Natural killer cell treated with Interleukin-12 subunit alpha and Interleukin-12 subunit beta and Interleukin-15 and Interleukin-18, amount 100 ng/mL, for 72 hours (primary cell): ENCODE results near the gene SCRT2. TPM values are rescaled to one million over a fixed set of nuclear protein-coding genes. Genes with fewer than 3 reads are reported as not detected.

Experiments used
- ATAC-seq, 2 donors: fragments of 150-1000 bp; cut with Tn5 transposase in 1 of 2; sonication (Bioruptor Pico), chemical (Tn5 transposase) in 1 of 2; 2 replicates each; pipeline ENCODE4 v1.10.0; 2021
- DNase-seq: peaks from one replicate; pipeline ENCODE4 v3.0.0; 2022; ENCODE audit warnings: low spot score
- H3K27ac Mint-ChIP-seq, 2 donors: 1 replicate in 1 of 2; 2 replicates in 1 of 2; pipeline ENCODE4 v1.8.0; 2022; ENCODE audit warnings: mixed read lengths in 2 of 2, mild to moderate bottlenecking in 1 of 2, moderate library complexity in 1 of 2
- H3K27me3 Mint-ChIP-seq, 2 donors: 1 replicate in 1 of 2; 2 replicates in 1 of 2; pipeline ENCODE4 v1.8.0; 2022; ENCODE audit warnings: mixed read lengths in 2 of 2
- H3K36me3 Mint-ChIP-seq: one replicate; pipeline ENCODE4 v1.8.0; 2022; ENCODE audit warnings: mixed read lengths
- H3K4me1 Mint-ChIP-seq, 2 donors: 1 replicate in 1 of 2; 2 replicates in 1 of 2; pipeline ENCODE4 v1.8.0; 2022; ENCODE audit warnings: low read depth in 2 of 2, mixed read lengths in 2 of 2, mild to moderate bottlenecking in 1 of 2
- H3K4me3 Mint-ChIP-seq: one replicate; pipeline ENCODE4 v1.8.0; 2022; ENCODE audit warnings: mixed read lengths
- H3K9me3 Mint-ChIP-seq: 2 replicates; pipeline ENCODE4 v1.8.0; 2022; ENCODE audit warnings: mixed read lengths
- total RNA-seq, 2 donors: library from RNA; stranded (reverse); gene quantifications; one replicate each; pipeline ENCODE4 v1.2.3, GENCODE V29; 2022

Gene SCRT2
- total RNA-seq, 2 donors from 2014 or later, result not detected

DNA sequence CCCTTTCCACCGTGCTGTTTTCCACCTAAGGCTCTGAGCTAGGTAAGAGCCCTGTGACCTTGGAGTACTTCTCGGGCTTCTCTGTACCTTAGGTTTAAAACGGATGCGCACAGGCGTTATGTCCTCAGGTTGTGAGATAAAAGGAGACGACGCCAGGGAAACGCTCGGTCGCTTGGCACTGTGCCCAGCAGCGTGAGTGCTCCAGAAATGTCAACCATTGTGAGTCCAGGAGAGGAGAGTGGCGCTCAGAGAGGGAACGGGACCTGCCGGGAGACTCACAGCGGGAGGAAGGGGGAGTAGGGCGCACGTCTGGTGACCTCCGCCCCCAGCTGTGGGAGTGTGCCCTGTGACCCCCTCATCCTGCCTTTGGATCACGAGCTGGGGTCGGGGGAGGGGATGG is 33.8 kb upstream of the SCRT2 start:
- H3K4me3 Mint-ChIP-seq, result no peak overlapping the region
- peaks cover 31 to 32% of the 10 kb centered on the region in 2 donors for H3K27me3 Mint-ChIP-seq
- ATAC-seq (no peak), DNase-seq (no peak)
- H3K36me3 Mint-ChIP-seq, result no peaks in the 10 kb centered on the region
- peaks cover 7% of the 10 kb centered on the region for H3K9me3 Mint-ChIP-seq
- H3K27ac Mint-ChIP-seq, result no peak overlapping the region
- H3K4me1 Mint-ChIP-seq, result no peaks in the 10 kb centered on the region

DNA sequence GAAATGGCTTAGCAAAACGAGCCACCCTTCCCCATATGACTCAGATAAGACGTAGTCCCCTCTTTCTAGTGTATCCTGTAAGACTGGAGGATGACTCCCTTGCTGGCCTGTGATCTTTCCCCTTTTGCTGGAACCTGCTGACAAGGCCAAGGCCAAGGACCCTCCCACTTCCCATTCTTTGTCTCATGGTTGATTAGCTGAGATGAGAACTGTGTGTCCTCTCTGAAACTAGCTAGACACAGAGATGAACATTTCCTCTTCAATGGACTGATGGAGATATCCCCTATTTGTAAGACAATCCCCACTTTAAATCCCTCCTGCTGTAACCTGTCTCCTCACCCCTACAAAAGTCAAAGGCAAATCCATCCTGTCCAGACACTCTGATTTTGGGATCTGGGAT is 33.4 kb upstream of the SCRT2 start:
- H3K4me1 Mint-ChIP-seq, result no peaks in the 10 kb centered on the region

DNA sequence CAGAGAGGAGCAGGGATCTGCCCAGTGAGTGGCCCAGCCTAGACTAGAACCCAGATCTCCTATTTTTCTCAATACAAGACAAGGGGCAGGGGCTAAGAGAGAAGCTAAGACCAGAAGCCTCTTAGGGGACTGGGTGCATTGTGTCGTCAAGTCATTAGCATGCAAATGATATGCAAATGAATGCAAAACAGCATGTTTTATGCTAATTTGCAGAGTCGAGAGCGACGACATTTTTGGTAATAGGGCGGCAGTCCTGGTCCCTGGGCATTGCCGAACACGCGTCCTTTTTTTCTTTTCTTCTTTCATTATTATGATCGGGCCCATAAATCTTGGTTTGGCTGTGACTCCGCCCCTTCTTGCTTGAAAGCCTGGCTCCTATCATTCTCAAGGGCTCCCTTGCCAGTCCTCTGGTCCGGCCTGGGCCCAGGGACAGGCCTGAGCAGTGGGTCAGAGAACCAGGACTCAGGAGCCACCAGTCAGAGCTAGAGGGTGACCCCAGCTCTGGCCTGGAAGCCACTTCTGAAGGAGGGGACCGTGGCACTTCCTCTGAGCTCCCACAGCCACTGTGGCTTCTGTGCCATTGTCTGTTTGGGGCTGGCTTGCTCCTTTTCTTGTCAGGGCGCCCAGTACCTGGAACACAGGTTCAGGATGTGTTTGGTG is 32.0 kb upstream of the SCRT2 start:
- Mint-ChIP-seq H3K27ac (no peak overlapping the region), H3K27me3 (peaks cover 24 to 25% of the 10 kb centered on the region in 2 donors), H3K36me3 (no peaks in the 10 kb centered on the region), H3K4me1 (no peaks in the 10 kb centered on the region), H3K4me3 (no peak overlapping the region), H3K9me3 (peaks cover 7% of the 10 kb centered on the region)
- ATAC-seq (no peak), DNase-seq (no peak)

More for the DNA sequence above, 33.4 kb upstream of the SCRT2 start:
- Mint-ChIP-seq H3K27ac (no peak overlapping the region), H3K4me3 (no peak overlapping the region), H3K36me3 (no peaks in the 10 kb centered on the region), H3K9me3 (peaks cover 7% of the 10 kb centered on the region), H3K27me3 (peaks cover 31 to 32% of the 10 kb centered on the region in 2 donors)
- no peak for DNase-seq
- ATAC-seq, result no peak

DNA sequence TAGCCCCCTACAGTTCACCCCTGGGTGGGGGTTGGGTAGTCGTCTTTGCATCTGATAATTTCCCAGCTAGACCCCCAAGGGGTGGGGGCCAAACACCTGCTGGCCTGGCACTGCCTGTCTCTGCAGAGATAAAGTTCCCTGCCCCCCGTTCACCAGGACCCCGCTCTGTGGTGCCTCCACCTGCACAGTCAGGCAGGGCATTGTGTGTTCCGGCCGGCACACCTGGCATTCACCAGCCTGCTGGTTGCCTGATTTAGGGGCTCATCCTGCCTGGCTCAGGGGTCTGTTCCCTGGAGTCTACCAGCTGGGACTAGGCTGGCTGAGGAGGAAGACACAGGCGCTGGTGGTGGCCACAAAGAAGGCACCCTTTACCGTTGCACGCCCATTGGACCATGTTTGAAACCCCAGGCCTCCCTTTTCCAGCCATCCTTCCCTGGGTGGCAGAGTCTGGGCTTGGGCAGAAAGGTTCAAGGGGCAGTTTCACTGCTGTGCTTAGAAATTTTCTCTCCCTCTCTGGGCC is 30.8 kb upstream of the SCRT2 start:
- ATAC-seq (no peak), DNase-seq (no peak)
- peaks cover 20 to 24% of the 10 kb centered on the region in 2 donors for H3K27me3 Mint-ChIP-seq
- no peak overlapping the region for H3K4me3 Mint-ChIP-seq
- H3K4me1 Mint-ChIP-seq, result no peaks in the 10 kb centered on the region
- H3K27ac Mint-ChIP-seq, result no peak overlapping the region
- peaks cover 7% of the 10 kb centered on the region for H3K9me3 Mint-ChIP-seq
- no peaks in the 10 kb centered on the region for H3K36me3 Mint-ChIP-seq

DNA sequence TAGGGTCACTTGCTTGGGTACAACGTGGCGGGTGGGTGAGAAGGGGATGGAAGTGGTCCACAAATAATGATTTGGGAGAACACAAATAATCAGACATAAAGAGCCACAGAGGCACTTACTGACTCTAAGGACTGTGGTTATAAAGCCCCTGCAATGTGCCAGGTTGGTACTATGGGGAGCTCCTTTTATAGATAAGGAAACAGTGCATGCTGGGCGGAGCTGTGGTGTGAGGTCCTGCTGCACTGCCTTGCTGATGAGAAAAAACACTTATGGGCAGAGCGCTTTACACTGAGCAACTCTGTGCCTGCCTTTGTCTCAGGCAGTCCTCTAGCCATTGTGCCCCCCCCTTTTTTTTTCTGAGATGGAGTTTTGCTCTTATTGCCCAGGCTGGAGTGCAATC is 29.1 kb upstream of the SCRT2 start:
- H3K27ac Mint-ChIP-seq, result no peak overlapping the region
- H3K27me3 Mint-ChIP-seq, result peaks cover 16 to 17% of the 10 kb centered on the region in 2 donors
- ATAC-seq, result no peak
- H3K9me3 Mint-ChIP-seq, result peaks cover 7% of the 10 kb centered on the region
- H3K4me1 Mint-ChIP-seq, result no peaks in the 10 kb centered on the region
- H3K4me3 Mint-ChIP-seq, result no peak overlapping the region
- no peaks in the 10 kb centered on the region for H3K36me3 Mint-ChIP-seq
- DNase-seq, result no peak

DNA sequence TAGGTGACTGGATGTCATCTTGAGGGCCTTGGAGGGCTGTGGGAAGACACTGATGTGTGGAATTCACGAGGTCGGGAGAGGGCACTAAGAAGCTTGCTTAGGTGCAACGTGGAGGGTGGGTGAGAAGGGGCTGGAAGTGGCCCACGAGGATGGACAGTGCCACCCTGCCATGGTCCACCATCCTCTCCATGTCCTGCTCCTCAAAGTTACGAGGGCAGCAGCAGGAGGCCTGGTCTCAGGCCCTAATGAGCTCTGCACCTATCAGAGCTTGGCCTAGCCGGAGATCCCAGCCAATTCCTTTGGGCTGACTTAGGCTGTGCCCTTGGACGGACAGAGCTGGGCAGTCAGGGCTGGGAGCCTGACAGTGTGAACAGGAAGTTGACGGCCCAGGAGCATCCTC is 27.8 kb upstream of the SCRT2 start:
- H3K36me3 Mint-ChIP-seq, result no peaks in the 10 kb centered on the region
- H3K9me3 Mint-ChIP-seq, result no peaks in the 10 kb centered on the region
- H3K4me1 Mint-ChIP-seq, result no peaks in the 10 kb centered on the region

DNA sequence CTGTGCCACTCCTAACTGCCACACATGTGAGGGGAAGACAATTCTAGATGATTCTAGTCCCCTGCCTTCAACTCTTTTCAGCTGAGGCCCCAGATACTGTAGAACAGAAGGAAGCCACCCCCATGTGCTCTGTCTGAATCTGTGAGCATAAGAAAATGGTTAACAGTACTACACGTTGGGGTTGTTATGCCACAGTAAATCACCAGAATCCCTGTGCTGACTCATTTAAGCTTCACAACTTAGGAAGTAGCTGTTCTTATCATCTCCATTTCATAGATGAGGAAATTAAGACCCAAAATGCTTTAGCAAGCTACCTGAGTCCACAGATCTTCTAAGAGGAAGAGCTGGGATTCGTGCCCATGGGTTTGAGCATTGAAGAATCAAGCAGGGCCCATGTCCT is 27.4 kb upstream of the SCRT2 start:
- Mint-ChIP-seq H3K4me1 (no peaks in the 10 kb centered on the region), H3K36me3 (no peaks in the 10 kb centered on the region), H3K4me3 (no peak overlapping the region), H3K27ac (no peak overlapping the region), H3K27me3 (peaks cover 7 to 11% of the 10 kb centered on the region in 2 donors), H3K9me3 (no peaks in the 10 kb centered on the region)
- DNase-seq (no peak), ATAC-seq (no peak)

More for the DNA sequence above, 27.8 kb upstream of the SCRT2 start:
- Mint-ChIP-seq H3K27me3 (peaks cover 7 to 8% of the 10 kb centered on the region in 2 donors), H3K27ac (no peak overlapping the region), H3K4me3 (no peak overlapping the region)
- ATAC-seq, result peak in 1 of 2 donors; percentile 22
- no peak for DNase-seq

DNA sequence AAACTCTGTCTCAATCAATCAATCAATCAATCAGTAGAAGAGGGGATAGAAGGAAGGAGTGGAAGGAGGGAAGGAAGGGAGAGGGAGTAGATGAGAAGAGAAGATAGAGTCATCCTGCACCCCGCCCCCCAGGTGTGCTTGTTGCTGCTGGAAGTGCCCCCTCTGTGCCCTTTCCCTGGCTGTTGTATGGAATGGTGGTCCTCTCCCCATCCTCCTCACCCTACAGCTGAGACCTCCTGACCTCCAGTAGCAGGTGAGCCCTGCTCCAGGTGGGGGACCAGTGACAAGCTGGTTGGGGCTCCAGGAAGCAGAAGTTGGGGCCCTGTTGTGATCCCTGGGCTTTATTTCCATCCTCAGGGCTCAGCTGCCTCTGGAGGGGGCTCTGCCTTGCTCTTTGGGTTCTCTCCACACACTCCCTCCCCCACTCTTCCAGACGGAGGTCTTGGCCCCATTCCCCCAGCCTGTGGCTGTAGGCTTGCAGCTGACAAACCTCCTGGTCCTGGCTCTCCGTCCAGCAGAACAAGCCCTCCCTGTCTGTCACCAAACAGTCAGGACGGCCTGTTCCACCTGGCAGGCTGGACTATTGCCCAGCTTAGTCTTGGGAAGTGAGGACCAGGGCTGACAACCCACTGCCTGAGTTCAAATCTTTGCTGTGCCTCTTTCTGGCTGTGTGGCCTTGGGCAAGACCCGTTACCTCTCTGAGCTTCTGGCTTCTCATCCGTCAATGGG is 26.0 kb upstream of the SCRT2 start:
- no peak overlapping the region for H3K27ac Mint-ChIP-seq
- no peaks in the 10 kb centered on the region for H3K9me3 Mint-ChIP-seq
- peaks cover 7 to 10% of the 10 kb centered on the region in 2 donors for H3K27me3 Mint-ChIP-seq
- no peak overlapping the region for H3K4me3 Mint-ChIP-seq
- H3K36me3 Mint-ChIP-seq, result no peaks in the 10 kb centered on the region
- DNase-seq (no peak), ATAC-seq (no peak)
- H3K4me1 Mint-ChIP-seq, result no peaks in the 10 kb centered on the region

DNA sequence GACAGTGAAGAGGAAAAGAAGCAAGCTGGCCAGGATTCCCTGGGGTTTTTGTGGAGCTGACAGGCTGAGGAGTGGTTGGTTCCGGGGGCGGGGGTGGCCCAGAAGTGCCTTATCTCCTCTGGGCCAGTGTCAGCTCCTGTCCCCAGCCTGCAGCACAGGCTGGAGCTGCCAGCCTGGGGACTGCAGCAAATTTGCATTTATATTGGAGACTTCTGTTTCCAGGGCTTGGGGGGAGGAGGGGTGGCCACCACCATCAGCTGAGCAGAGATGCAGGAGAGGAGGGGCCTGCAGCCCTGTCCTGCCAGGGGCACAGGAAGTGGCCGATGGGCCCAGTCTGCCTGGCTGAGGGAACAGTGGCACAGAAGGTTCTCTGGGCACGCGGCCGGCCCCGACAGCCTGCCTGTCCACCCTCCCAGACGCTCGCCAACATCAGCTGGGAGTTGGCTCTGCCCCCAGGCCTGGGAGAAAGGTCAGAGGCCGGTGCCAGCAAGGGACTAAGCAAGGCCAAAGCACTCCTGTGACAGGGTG is 24.3 kb upstream of the SCRT2 start:
- Mint-ChIP-seq H3K9me3 (no peaks in the 10 kb centered on the region), H3K27ac (no peak overlapping the region), H3K4me3 (no peak overlapping the region), H3K36me3 (no peaks in the 10 kb centered on the region), H3K27me3 (peaks cover 0 to 6% of the 10 kb centered on the region in 2 donors), H3K4me1 (no peaks in the 10 kb centered on the region)
- ATAC-seq, result no peak
- no peak for DNase-seq

DNA sequence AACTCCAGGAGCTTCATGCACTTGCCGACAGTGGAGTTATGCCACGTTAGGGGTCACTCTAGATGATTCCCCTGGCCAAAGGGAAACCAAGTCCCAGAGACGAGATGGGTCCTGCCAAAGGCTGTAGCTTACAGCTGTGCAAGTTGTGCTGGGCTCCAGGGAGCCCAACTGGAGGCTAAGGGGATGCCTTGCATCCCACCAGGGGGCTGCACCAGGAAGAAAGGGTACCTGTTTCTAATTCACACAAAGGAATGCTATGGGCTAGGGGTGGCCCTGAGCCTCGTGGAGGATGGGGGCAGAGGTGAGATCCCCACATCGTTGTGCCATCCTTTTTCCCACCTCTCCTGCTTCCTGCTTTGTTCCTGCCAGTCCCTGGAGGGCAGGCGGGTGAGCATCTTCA is 23.7 kb upstream of the SCRT2 start:
- ATAC-seq, result peak in 1 of 2 donors; percentile 24
- Mint-ChIP-seq H3K4me3 (no peak overlapping the region), H3K4me1 (no peaks in the 10 kb centered on the region), H3K27ac (no peak overlapping the region), H3K36me3 (no peaks in the 10 kb centered on the region), H3K27me3 (peaks cover 0 to 6% of the 10 kb centered on the region in 2 donors), H3K9me3 (no peaks in the 10 kb centered on the region)
- no peak for DNase-seq

DNA sequence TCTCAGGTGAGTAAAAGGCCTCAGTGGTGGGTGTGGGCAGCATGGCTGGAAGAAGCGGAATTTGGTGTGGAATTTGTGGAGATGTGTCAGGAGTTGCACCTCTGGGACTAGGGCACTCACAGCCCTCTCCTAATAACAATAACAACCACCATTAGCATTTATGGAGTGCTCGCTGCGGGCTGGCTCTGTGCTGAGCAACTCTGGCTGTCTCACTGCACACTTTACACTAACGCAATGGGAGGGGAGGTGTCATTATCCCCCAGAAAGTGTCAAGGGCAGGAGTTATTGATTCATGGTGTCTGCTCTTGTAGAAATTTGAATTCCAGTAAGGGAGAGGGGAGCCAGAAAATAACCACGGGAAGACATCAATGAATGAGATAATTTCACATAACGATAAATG is 22.7 kb upstream of the SCRT2 start:
- H3K4me1 Mint-ChIP-seq, result no peaks in the 10 kb centered on the region
- no peaks in the 10 kb centered on the region for H3K9me3 Mint-ChIP-seq
- ATAC-seq, result no peak
- peaks cover 4 to 13% of the 10 kb centered on the region in 2 donors for H3K27me3 Mint-ChIP-seq
- no peak for DNase-seq
- no peaks in the 10 kb centered on the region for H3K36me3 Mint-ChIP-seq
- H3K27ac Mint-ChIP-seq, result no peak overlapping the region
- no peak overlapping the region for H3K4me3 Mint-ChIP-seq

DNA sequence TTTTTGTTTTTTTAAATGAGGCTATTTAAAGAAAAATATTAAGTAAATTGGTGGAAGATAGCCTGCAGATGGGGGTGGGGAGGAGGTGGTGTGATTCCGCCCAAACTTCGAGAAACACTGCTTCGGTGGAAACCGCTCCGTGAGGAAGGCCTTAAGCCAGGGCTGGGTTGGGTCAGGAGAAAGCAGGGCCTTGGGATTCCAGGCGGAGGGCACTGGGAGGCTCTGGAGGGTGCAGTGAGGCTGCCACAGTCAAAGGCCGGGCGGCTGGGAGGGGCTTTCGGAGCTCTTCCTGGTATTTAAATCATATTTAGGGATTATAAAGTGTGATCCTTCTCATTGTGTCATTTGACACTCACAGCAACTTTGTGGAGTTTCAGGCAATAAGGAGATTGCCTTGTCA is 22.2 kb upstream of the SCRT2 start:
- no peak overlapping the region for H3K4me3 Mint-ChIP-seq
- no peak overlapping the region for H3K27ac Mint-ChIP-seq
- DNase-seq (no peak), ATAC-seq (no peak)
- H3K9me3 Mint-ChIP-seq, result no peaks in the 10 kb centered on the region
- no peaks in the 10 kb centered on the region for H3K36me3 Mint-ChIP-seq
- H3K4me1 Mint-ChIP-seq, result no peaks in the 10 kb centered on the region
- peaks cover 8 to 13% of the 10 kb centered on the region in 2 donors for H3K27me3 Mint-ChIP-seq

DNA sequence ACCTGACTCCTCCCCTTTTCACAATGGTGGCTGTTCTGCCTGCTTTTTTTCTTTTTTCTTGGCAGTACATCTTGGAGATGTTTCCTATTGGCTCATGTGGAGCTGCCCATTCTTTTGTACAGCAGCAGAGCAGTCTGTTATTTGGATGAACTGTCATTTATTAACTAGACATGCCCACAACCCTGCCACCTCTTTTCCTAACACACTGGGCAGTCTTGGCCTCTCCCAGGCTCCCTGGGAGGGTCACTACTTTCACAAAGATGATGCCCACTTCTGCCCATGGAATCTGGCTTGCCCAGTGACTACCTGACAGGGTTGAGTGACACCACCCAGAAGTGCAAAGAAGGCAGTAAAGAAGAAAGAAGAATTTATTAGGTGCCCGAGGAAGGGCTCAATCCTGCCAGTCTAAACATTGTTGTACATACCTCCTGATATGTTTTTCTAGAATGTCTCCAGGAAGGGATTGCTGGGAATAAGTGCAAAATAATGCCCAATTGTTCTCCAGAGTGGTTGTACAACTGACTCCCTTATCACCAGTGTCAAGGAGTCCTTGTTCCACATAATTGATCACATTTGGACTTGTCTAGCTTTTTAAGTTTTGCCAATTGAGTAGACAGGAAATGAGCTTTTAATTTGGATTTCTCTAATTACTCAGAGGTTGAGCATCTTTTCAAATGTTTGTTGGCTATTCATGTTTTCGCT is 19.7 kb upstream of the SCRT2 start:
- no peak overlapping the region for H3K4me3 Mint-ChIP-seq
- ATAC-seq (no peak), DNase-seq (no peak)
- no peaks in the 10 kb centered on the region for H3K36me3 Mint-ChIP-seq
- no peaks in the 10 kb centered on the region for H3K9me3 Mint-ChIP-seq
- no peak overlapping the region for H3K27ac Mint-ChIP-seq
- no peaks in the 10 kb centered on the region for H3K4me1 Mint-ChIP-seq
- peaks cover 17 to 27% of the 10 kb centered on the region in 2 donors for H3K27me3 Mint-ChIP-seq

DNA sequence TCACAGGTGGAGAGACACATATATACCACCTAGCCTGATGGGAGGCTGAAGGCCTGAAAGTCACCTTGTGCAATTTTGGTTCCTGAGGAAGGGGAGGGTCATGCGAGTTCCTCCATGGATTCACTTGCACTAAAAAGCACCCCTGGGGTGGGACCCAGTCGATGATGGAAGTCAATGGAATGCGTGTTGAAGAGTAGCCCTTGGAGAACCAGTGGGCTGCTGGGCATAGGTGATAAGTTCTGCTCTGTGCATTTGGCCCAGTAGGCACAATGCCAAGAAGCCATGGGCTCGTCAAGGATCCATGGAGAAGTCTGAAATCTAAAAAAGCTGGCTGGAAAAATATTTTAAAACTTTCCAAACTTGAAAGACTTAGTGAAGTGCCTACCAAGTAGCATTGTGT is 18.9 kb upstream of the SCRT2 start:
- no peak for ATAC-seq
- no peaks in the 10 kb centered on the region for H3K4me1 Mint-ChIP-seq
- H3K36me3 Mint-ChIP-seq, result no peaks in the 10 kb centered on the region
- no peak overlapping the region for H3K27ac Mint-ChIP-seq
- H3K27me3 Mint-ChIP-seq, result peaks cover 17 to 35% of the 10 kb centered on the region in 2 donors
- H3K4me3 Mint-ChIP-seq, result no peak overlapping the region
- H3K9me3 Mint-ChIP-seq, result no peaks in the 10 kb centered on the region
- no peak for DNase-seq
